NB4 (cell line): Measurements from ENCODE around the gene ACSL5.

Experiments
- TF ChIP-seq, protein P1 (sequence below): IDR thresholded peaks from one replicate; pipeline ENCODE4 v1.5.1; 2012; ENCODE audit warnings: low read depth, low read length
- TF ChIP-seq, protein P2 (sequence below): IDR thresholded peaks from 2 replicates; pipeline ENCODE4 v1.6.1; 2011; ENCODE audit warnings: low read depth, low read length

DNA sequence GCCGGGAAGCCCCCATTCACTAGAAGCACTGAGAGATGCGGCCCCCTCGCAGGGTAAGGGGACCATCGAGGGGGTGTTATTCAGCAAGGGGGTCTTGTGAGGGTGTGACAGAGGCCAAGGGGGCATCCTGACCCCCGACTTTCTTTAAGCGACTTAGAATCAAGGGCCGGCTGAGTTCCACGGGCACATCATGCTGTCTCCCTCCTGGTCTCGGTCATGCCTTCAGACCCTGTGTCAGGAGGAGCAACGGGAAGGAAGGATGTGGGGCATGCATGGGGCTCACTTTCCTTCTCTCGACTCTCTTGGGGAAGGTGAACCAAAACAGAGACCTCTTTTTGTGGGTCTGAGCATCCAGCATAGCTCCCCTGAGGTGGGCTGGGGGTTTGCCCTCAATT lies 2.5 kb downstream of the ACSL5 start:
- TF ChIP-seq, protein P1, sequence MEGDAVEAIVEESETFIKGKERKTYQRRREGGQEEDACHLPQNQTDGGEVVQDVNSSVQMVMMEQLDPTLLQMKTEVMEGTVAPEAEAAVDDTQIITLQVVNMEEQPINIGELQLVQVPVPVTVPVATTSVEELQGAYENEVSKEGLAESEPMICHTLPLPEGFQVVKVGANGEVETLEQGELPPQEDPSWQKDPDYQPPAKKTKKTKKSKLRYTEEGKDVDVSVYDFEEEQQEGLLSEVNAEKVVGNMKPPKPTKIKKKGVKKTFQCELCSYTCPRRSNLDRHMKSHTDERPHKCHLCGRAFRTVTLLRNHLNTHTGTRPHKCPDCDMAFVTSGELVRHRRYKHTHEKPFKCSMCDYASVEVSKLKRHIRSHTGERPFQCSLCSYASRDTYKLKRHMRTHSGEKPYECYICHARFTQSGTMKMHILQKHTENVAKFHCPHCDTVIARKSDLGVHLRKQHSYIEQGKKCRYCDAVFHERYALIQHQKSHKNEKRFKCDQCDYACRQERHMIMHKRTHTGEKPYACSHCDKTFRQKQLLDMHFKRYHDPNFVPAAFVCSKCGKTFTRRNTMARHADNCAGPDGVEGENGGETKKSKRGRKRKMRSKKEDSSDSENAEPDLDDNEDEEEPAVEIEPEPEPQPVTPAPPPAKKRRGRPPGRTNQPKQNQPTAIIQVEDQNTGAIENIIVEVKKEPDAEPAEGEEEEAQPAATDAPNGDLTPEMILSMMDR: no peak
- TF ChIP-seq, protein P2, sequence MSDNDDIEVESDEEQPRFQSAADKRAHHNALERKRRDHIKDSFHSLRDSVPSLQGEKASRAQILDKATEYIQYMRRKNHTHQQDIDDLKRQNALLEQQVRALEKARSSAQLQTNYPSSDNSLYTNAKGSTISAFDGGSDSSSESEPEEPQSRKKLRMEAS: no peak
